Activated CD4-positive, alpha-beta T cell treated with anti-CD3 and anti-CD28 coated beads for 4 hours (primary cell): ENCODE results near the gene LMO1.
A peak's percentile ranks its signal among the peaks of the same experiment; 100 is the strongest.

Experiments used
- DNase-seq, 2 donors: peaks; one replicate each; pipeline ENCODE4 v3.0.0-alpha.2; 2020

The LMO1 gene

DNA sequence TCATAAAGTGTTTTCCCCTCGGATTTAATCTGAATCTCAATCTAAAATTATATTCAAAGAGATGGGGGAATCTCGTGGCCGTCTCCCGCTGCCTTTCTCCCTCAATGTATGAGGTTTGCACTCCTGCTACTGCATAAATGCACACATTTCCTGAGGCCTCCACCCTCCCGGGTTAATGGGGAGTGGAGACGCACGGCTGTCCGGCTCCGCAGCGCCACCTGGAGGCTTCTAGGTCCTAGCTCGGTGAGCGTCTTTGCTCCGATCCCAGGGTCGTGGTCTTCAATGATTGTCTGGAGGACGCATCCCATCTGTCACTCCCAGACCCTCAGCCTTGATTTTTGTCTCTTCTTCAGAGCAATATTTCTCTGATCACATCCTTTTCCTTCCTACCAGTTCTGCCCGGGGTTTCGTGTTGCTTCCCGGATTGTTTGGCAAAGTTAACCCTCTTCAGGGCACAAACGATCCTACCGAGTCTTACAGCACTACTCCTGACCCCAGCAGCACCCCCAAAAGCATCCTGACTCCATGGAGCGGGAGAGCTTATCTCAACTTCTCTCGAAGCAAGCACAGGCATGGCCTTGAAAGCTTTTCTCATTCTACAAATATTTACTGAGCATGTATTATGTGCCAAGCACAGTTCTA lies at the start of gene LMO1:
TSS of gene LMO1 (minus strand) at position 110 of the 642 bp plus-strand sequence. CDS start 516 bp downstream, outside the sequence.
- peak; percentile 62 to 67 for DNase-seq

DNA sequence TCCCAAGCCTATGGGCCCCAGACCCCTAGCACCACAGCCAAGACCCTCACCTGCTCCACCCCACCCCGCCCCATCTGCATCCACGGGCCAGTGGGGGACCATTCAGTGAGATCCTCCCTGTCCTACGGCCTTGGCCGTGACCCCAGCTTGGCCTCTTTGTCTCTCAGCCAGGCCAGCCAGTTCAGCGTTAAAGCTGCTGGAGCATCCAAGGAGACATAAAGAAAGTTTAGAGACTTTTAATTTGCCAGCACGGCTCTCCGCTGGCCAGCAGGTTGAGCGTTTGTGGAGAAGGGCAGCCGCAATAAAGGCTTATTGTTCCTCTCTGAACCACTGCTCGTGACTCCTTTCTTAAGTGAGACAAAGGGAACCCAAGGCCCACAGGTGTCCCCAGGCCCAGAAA lies 49.3 kb upstream of the LMO1 start:
- DNase-seq: no peak

- no peak for DNase-seq
Measured at GRCh38 chr11:8311366-8311765, 47.7 kb upstream of the LMO1 start.

- DNase-seq: no peak
Measured at GRCh38 chr11:8310743-8311298, 47.1 kb upstream of the LMO1 start.

GRCh38 chr11:8309862-8310261 lies 46.2 kb upstream of the LMO1 start:
- DNase-seq: no peak

- DNase-seq: no peak
Measured at GRCh38 chr11:8309311-8309710, 45.6 kb upstream of the LMO1 start.

- no peak for DNase-seq
Measured at GRCh38 chr11:8307601-8308000, 43.9 kb upstream of the LMO1 start.

DNA sequence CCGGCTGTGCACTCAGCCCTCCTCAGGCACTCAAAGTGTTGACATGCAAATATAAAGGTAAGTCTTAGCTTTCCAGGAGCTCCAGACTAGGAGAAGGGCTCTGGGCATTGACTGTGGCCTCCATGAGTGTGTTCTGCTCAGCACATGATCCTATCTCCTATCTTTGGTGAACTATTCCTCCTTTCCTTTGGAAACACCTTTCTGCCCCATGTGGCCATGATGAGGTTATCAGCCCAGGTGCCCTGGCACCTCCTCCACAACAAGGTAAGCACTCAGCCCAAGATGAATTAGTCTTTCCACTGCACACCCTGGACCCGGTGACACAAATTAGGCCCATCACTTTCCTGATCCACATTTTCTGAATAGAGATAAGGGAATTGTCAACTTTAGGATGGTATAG lies 37.9 kb upstream of the LMO1 start:
- DNase-seq: no peak

DNA sequence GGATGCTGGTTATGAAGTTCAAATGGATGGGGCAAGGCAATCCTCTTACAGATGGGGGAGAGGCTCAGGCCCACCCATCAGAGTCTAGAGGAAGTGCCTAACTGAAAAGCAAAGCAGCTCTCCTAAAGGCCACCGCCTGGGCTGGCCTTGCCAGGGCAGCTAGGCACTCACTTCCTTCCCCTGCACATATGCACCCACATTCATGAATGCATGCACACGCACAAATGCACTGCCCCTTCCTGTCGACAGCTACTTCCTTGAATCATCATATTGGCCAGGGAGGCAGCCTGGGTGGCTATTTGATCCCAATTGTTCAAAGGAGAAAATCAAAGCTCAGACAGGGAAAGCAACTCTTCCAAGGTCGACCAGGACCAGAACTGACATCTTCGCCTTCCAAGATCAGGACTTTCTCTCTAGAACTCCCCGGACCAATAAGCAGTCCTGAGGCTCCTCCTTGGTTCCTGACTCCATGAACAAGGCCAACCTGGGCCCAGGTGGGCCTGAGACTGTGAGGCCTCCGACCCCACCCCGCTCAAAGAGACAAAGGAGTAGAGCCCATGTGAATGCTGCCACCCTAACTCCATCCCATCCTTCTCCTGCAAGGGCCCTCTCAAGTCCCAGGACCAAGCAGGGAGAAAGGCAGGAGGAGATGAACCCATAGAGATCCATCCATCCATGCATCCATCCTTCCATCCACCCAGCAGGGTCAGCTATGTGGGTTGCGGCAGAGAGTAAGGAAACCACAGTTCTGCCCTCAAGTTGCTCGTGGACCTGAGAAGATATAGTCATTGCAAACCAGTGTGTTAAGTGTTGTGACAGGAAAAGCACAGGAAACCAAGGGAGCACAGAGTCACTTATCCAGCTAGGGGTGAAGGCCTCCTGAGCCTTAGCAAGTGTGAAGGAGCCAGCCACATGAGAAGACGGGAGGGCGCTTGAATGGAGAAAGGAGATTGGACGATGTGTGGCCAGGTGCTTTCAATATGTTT lies 35.4 kb upstream of the LMO1 start:
- no peak for DNase-seq

- DNase-seq: no peak
Measured at GRCh38 chr11:8297781-8298440, 34.2 kb upstream of the LMO1 start.

DNA sequence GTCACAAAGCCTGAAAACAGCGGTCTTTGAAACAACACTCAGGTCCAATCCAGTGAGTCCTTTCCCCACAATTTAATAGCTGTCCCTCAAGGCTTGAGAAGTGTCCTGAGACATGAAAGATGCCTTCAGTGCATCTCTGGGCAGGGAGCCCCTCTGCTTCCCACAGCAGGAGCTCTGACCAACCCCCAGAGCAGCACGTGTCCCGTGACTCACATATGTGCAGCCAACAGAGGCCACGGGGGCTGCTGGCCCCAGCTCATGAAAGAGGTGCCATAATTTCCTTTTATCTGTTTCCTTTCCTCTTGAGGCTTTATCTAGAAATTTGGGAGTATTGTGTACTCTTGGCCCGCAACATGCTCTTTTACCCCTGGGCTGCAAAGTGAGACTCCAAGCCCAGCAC lies 33.2 kb upstream of the LMO1 start:
- no peak for DNase-seq

GRCh38 chr11:8296038-8296649 lies 32.5 kb upstream of the LMO1 start:
- DNase-seq: no peak

DNA sequence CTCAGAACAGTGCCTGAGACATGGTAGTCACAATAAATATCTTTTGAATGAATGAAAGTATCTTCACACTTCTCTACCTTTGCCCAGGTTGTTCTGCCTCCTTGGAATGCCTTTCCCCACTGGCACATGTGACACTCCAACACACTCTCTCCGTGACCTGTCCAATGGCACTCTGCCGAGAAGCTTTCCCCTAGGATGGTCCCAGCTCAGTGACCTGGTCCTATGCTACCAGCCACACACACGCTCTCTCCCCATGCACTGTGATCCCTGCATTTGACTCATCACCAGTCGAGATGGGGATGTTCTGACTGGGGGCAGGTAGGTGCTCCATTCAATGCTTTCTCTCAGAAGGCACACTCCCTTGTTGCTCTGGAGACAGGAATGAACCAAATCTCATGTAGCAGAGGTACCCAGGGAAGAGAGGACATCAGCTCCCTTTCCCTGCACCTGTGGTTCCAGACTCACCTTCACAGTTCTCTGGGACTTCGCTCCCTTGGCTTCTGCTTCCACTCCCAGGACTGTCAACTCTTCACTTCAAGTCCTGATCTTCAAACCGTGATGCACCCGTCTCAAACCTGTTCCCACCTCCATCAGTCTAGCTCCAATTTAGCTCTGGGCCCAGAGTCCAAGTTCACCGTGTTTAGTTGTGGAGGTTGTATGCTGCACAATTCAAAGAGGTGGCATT lies 30.7 kb upstream of the LMO1 start:
- no peak for DNase-seq

DNA sequence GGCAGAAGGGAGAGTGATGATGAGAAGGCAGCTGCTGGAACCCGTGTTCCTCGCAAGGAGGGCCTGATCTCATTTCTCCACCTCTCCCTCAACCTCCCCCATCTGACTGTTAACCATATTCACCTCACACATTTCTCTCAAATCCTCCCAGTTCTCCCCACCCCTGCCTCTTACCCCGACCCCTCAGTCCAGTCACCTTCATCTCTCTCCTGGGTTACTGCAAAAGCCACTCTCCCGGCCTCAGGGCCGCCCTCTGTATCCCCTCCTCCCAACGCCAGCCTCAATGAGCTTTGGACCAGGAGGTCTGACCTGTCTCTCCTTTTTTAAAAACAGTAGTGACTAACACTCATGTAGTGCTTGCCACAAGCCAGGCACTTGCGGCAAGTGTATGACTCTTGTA lies 29.5 kb upstream of the LMO1 start:
- no peak for DNase-seq

DNA sequence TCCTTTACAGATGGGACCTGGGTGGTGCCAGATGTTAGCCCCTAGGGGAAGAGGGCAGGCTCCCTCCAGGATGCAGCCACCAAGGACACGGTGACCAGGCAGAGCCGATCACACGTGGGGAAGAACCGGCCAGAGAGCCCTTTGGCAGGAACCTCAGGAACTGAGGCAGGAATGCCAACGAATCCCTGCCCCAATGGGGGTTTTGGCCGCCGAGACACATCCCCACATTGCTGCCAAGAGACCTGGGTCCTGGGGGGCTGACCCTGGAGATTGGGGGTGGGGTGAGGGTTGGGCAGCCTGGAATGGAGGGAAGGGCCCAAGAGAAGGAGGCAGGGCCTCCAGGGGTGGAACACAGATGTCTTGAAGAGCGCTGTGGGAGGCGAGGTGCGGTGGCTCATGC lies 28.7 kb upstream of the LMO1 start:
- no peak for DNase-seq

GRCh38 chr11:8291421-8292350 lies 28.0 kb upstream of the LMO1 start:
- no peak for DNase-seq

DNA sequence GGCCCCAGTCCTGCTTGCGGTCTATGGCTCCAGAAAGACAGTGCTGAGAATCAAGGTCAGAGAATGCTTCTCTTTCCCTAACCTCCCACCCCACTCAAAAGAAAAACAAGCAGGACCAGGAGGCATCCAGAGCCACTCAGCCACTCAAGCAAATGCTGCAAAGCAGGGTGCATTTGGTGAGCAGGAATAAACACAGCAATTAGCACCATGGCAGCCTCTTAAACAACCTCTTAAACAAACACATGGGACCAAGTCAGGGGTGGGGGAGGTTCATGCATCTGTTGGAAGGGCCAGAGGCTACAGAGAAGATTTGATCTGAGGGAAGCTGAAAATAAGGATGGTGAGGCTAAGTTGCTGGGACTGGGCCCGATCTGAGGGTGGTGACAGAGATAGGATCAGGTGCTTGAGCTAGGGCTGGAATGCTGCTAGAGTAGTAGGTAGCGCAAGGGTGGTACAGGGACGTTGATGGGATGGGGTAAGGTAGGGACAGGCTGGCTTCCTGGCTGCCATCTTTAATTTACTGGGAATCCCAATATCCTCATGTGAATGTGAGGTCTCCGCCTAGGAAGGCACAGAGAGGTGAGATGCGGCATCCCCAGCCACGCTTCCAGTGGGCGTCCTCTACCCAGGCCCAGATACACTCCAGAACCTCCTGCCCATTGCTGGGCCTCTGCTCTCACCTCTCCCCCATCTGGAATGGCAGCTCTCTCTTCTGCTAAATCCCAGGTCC lies 26.6 kb upstream of the LMO1 start:
- DNase-seq: no peak

DNA sequence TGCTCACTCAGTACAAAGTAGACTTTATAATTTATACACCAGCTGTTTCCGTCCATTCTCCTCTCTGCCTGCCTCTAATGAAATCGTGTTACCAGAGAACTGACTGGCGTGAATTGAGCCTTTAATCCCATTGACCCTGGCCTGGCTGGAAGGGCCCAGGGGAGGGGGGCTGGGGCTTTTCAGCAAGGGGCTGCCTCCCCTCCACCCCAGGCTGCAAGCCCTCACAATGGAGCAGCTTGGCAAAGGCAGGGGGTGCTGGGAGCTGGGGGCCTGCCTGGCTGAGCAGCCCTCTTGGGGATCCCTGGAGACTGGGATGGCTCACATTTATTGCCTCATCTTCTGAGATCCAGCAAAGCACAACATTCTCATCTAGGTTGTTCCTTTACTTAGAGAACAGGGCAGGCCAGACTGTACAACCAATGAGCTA lies 25.8 kb upstream of the LMO1 start:
- DNase-seq: no peak

GRCh38 chr11:8288824-8289491 lies 25.3 kb upstream of the LMO1 start:
- DNase-seq: no peak
